AG09309 (cell line): ENCODE data around the gene MUC4.

ENCODE experiments used
- DNase-seq: peaks from one replicate; pipeline ENCODE4 v3.0.0-alpha.2; 2010; ENCODE audit warnings: low read depth
- H3K4me3 ChIP-seq: 2 replicates; pipeline ENCODE4 v1.5.1; 2011; ENCODE audit warnings: mild to moderate bottlenecking, low read depth, low read length, moderate library complexity; ENCODE audit not compliant: control insufficient read depth
- TF ChIP-seq, protein P1 (sequence below): IDR thresholded peaks from 2 replicates; pipeline ENCODE4 v1.5.1; 2011; ENCODE audit warnings: mild to moderate bottlenecking, low read depth, low read length, inconsistent platforms; ENCODE audit not compliant: insufficient read depth, control insufficient read depth; ENCODE audit errors: missing control alignments

The MUC4 gene

DNA sequence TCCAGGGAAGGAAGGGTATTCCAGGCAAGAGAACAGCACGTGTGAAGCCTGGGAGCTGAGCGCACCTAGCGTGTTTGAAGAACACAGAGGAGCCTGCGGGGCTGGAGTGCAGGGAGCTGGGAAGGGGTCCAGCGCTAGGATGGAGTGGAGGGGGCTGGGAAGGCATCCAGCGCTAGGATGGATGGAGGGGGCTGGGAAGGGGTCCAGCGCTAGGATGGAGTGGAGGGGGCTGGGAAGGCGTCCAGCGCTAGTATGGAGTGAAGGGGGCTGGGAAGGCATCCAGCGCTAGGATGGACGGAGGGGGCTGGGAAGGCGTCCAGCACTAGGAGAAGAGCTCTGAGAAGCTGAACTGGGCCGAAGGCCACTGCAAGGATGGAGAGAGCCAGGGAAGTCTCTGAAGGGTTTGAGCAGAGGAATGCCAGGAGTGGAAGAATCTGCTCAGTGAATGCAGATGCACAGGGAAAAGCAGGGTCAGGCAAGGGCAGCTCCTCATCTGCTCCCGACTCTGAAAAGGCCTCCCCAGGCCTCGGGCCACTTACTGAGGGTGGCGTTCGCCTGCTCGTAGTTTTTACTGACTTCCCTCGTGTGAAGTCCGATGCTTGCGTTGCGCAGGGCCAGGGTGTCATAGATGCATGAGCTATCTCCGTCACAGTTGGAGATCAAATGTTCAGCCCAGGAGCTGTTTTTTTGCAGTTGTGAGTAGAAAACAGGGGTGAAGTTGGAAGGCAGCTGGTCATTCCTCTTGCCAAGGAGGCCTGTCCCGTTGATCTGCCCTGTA lies 51.2 kb downstream of the MUC4 start:
- TF ChIP-seq, protein P1, sequence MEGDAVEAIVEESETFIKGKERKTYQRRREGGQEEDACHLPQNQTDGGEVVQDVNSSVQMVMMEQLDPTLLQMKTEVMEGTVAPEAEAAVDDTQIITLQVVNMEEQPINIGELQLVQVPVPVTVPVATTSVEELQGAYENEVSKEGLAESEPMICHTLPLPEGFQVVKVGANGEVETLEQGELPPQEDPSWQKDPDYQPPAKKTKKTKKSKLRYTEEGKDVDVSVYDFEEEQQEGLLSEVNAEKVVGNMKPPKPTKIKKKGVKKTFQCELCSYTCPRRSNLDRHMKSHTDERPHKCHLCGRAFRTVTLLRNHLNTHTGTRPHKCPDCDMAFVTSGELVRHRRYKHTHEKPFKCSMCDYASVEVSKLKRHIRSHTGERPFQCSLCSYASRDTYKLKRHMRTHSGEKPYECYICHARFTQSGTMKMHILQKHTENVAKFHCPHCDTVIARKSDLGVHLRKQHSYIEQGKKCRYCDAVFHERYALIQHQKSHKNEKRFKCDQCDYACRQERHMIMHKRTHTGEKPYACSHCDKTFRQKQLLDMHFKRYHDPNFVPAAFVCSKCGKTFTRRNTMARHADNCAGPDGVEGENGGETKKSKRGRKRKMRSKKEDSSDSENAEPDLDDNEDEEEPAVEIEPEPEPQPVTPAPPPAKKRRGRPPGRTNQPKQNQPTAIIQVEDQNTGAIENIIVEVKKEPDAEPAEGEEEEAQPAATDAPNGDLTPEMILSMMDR = no peak

DNA sequence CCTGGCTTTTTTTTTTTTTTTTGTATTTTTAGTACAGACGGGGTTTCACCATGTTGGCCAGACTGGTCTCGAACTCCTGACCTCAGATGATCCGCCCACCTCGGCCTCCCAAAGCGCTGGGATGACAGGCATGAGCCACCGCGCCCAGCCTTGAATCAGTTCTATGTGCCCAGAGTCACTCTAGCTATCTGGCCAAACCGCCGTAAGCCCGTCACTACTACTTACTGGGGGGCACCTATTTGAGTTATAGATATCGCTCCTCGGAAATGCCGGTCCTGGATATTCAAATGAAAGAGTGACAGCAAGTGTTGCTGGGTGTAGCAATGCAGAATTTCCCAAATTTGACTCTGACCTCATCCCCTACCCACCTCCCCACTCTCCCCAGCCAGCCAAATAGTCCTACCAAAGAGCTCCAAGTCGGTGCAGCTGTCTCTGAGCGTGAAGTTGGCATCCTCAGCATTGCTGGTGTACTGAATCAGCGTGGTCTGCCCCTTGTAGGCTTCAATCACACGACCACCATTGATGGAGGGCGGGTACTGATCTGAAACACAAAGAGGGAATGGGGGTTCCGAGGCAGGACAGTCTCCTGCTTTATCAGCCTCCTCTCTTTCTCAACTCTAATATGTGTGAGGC lies 52.9 kb downstream of the MUC4 start:
- TF ChIP-seq, protein P1 = no peak
- no peak overlapping the region for H3K4me3 ChIP-seq
- no peak for DNase-seq

More for the DNA sequence above, 51.2 kb downstream of the MUC4 start:
- DNase-seq = no peak
- H3K4me3 ChIP-seq = no peak overlapping the region

DNA sequence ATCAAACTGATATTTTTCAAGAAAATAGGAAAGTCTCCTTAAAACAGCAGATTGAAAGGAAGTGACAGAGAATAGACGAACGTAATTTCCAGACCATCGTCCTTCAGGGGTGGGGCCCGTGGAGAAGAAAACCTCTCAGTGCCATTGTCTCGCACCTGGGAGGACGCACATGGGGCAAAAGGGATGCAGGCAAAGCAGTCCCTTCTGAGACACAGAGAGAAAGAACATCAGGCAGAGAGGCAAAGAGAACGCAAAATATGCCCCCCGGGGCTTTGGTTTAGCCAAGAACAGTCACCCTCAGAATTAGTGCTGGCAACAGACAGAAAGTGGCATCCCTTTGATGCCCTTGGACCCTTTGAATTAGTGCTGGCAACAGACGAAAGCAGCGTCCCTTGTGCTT lies 53.9 kb downstream of the MUC4 start:
- TF ChIP-seq, protein P1 = no peak
- DNase-seq = no peak
- H3K4me3 ChIP-seq = no peak overlapping the region

DNA sequence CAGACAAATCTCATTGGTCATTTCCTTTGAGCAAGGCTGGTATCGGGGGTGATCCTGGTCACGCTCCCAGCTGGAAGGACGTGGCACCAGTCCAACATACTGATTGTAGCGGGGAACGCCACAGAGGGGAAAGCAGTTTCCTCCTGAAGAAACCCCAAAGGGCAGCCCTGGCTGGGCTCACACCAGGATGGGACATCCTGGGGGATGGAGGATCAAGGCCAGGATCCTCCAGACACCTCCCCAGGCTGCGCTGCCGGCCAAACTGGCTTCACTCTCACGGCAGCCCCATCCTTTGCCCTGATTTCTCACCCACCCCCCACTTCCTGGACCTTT lies 54.3 kb downstream of the MUC4 start:
- no peak for DNase-seq
- TF ChIP-seq, protein P1 = no peak
- H3K4me3 ChIP-seq = no peak overlapping the region

DNA sequence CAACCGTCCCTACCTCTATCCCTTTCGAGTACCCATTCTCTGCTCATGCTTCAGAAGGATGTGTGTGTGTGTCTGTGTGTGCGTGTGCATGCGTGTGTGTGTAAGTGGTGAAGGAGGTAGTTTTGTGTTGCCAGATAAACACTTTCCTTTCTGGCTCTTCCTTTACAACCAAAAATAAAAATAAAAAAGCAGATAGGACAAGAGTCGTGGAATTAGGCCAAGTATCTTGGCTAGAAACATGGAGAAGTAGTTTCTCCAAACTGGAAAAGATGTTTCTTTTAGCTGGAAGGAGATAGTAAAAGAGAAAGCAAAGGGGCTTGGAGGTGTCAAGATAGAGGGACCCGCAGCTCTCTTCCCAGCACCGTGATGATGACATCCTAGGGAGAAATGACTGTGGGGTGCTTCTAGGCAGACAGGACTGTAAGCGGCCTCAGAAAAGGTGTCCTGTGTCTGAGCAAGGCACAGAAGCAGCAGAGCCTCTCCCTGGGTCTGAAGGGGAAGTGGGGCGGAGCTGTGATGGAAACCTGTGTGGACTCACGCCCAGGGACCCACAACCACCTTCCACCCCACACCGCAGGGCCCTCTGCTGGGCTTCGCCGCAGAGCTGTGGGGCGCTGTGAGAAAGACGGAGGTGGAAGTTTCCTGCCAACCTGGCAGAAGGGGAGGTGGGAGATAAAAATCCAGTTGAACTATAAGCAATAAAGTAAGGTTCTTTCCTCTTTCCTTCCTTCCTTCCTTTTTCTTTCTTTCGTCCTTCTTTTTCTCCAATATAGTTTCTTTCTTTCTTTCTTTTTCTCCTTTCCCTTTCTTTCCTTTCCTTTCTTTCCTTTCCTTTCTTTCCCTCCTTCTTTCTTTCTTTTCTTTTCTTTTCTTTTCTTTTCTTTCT lies 55.7 kb downstream of the MUC4 start:
- TF ChIP-seq, protein P1 = no peak
- DNase-seq = no peak
- no peak overlapping the region for H3K4me3 ChIP-seq

DNA sequence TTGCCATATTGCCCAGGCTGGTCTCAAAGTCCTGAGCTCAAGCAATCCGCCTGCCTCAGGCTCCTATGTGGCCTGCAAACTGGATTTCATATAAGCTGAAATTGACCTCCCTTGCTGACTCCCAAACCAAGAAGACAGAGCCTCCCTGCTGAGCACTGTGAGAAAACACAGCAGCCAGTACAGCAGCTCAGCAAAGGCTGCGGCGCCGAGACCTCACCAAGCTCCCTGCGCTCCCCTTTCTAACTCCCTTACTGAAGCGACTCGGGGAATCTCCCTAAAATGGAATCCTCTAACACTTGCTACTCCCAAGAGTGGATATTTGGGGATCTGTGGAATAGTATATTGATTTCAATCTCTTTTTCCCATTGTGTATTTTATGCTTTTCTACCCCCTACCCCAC lies 56.3 kb downstream of the MUC4 start:
- no peak overlapping the region for H3K4me3 ChIP-seq

More for the DNA sequence above, 56.3 kb downstream of the MUC4 start:
- TF ChIP-seq, protein P1 = no peak
- DNase-seq = no peak
